Body of pancreas (tissue), 4 donors: Measurements from ENCODE around the gene IFNL1. TPM values are rescaled to one million over a fixed set of nuclear protein-coding genes. Genes with fewer than 3 reads are reported as not detected.
"Not testable (repeated sequence)": the region's sequence is repeated elsewhere in the genome, so short reads cannot be mapped to it uniquely, and the experiment has no call there.

Experiments
- ATAC-seq: fragments of 150-250 bp; one replicate; pipeline ENCODE4 v1.9.1; 2016
- DNase-seq, 4 donors: peaks; one replicate each; pipeline ENCODE4 v3.0.0-alpha.2; 2019
- H3K27ac ChIP-seq, 4 donors: fragments of 200-600 bp; sonication (generic); 1 replicate in 3 of 4; 2 replicates in 1 of 4; pipeline versions ENCODE4 v1.5.1 to v1.6.1; 2016 to 2019; ENCODE audit warnings: mild to moderate bottlenecking in 1 of 4, mixed read lengths in 1 of 4, moderate library complexity in 1 of 4
- H3K27me3 ChIP-seq, 2 donors: fragments of 200-600 bp; sonication (generic); one replicate each; pipeline ENCODE4 v1.6.0; 2016; ENCODE audit warnings: mild to moderate bottlenecking in 1 of 2
- H3K36me3 ChIP-seq, 2 donors: fragments of 200-600 bp; sonication (generic); replicated peaks in 1 of 2; 2 replicates each; pipeline ENCODE4 v1.5.1; 2016; ENCODE audit warnings: low read depth in 2 of 2; ENCODE audit not compliant: insufficient read depth in 1 of 2
- H3K4me1 ChIP-seq: fragments of 200-600 bp; sonication (generic); one replicate; pipeline ENCODE4 v1.6.0; 2016
- H3K4me3 ChIP-seq, 2 donors: fragments of 200-600 bp; sonication (generic); 1 replicate in 1 of 2; 2 replicates in 1 of 2; pipeline ENCODE4 v1.5.1; 2016 to 2019
- H3K9me3 ChIP-seq, 3 donors: fragments of 200-600 bp; sonication (generic); 1 replicate in 2 of 3; 2 replicates in 1 of 3; pipeline ENCODE4 v1.5.1; 2016
- POLR2A ChIP-seq, 3 donors: fragments of 450-650 bp; IDR thresholded peaks; one replicate each; pipeline ENCODE4 v1.6.1; 2016; ENCODE audit warnings: antibody characterized with exemption in 3 of 3, mild to moderate bottlenecking in 2 of 3
- WGBS, 2 donors: methylation state at CpG; one replicate each; pipeline ENCODE4 v1.1.5; 2017; 5-methylcytosine and 5-hydroxymethylcytosine counted together
- intact Hi-C: fragments of 100-400 bp; cut with DNase I; formaldehyde crosslinking; loops from one replicate; pipeline ENCODE4 v1.15.1; 2023
- total RNA-seq, 2 donors: library from RNA; depleted of rRNA; stranded (reverse); fragments of >200 nt; gene quantifications; one replicate each; pipeline ENCODE4 v1.1.0, GENCODE V29; 2016
- TF ChIP-seq, protein P1 (sequence below), 7 experiments: fragments of 450-650 bp in 4 of 7; fragments of 200-600 bp in 3 of 7; sonication (generic) in 3 of 7; IDR thresholded peaks; one replicate each; pipeline ENCODE4 v1.5.1; 2016 to 2019; ENCODE audit warnings: antibody characterized with exemption in 7 of 7

IFNL1 gene
- total RNA-seq, 2 donors from 2014 or later: not detected

DNA sequence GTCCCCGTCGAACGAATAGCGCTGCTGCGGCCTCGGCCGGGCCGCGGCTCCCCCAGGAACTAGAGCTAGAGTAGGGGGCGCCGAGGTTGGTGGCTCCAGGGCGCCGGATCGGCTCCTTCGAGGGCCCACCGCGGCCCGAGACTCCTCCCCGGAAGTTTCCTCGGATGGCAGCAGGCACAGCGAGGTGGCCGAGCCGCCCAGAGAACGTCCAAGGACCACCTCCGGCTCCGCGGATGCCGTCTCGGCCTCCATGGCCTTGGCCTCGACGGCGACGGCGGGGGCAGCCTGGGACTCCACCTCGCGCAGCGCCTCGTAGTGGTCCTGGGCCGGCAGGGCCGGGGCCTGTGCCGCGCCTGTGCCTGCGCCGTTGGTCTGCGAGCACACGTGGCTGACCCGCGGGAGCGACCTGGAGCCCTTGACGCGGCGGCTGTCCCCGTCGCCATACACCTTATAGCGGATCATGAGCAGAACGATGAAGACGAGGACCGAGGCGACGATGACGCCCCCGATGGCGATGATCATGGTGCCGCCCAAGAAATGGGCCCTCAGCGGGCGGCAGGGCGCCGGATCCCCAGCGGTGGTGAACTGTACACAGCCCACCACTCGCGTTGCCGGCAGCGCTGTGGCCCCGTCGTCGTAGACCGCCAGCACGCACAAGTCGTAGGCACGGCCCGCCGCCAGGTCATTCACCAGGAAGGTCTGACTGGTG, 11.8 kb downstream of the IFNL1 start:
- no peak for ATAC-seq
- no peak overlapping the region for H3K27ac ChIP-seq
- peaks cover 8% of the 10 kb centered on the region for H3K4me1 ChIP-seq
- intact Hi-C loops: no loop called here
- no peak overlapping the region for H3K4me3 ChIP-seq
- no peaks in the 10 kb centered on the region for H3K9me3 ChIP-seq
- DNase-seq: no peak
- H3K27me3 ChIP-seq: no peaks in the 10 kb centered on the region
- no peaks in the 10 kb centered on the region for H3K36me3 ChIP-seq
- WGBS, 2 donors: 57% methylated on average over 63 of the region's 82 CpGs; no CpG with 5 or more reads in 1 of the 2 donors
- no peak for TF ChIP-seq POLR2A (IDR thresholded peaks at IDR 0.05)
- TF ChIP-seq, protein P1, sequence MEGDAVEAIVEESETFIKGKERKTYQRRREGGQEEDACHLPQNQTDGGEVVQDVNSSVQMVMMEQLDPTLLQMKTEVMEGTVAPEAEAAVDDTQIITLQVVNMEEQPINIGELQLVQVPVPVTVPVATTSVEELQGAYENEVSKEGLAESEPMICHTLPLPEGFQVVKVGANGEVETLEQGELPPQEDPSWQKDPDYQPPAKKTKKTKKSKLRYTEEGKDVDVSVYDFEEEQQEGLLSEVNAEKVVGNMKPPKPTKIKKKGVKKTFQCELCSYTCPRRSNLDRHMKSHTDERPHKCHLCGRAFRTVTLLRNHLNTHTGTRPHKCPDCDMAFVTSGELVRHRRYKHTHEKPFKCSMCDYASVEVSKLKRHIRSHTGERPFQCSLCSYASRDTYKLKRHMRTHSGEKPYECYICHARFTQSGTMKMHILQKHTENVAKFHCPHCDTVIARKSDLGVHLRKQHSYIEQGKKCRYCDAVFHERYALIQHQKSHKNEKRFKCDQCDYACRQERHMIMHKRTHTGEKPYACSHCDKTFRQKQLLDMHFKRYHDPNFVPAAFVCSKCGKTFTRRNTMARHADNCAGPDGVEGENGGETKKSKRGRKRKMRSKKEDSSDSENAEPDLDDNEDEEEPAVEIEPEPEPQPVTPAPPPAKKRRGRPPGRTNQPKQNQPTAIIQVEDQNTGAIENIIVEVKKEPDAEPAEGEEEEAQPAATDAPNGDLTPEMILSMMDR (IDR thresholded peaks at IDR 0.05): no peak

- ATAC-seq: no peak
- intact Hi-C loops: no loop called here
- 61 to 79% methylated on average over 16 to 18 of the region's 18 CpGs for WGBS, 2 donors
Measured at GRCh38 chr19:39308531-39309304, 12.5 kb downstream of the IFNL1 start.

GRCh38 chr19:39309305-39309670, 13.1 kb downstream of the IFNL1 start:
- H3K4me3 ChIP-seq, ATAC-seq, DNase-seq, H3K4me1 ChIP-seq, H3K36me3 ChIP-seq, H3K9me3 ChIP-seq, H3K27ac ChIP-seq, H3K27me3 ChIP-seq, intact Hi-C loops: not testable (repeated sequence)
- WGBS, 2 donors: 90 to 92% methylated on average over 7 of the region's 7 CpGs

More at GRCh38 chr19:39308531-39309304, 12.5 kb downstream of the IFNL1 start:
- Histone ChIP-seq H3K4me1 (peaks cover 8% of the 10 kb centered on the region), H3K4me3 (no peak overlapping the region), H3K27ac (no peak overlapping the region), H3K27me3 (no peaks in the 10 kb centered on the region), H3K9me3 (no peaks in the 10 kb centered on the region), H3K36me3 (no peaks in the 10 kb centered on the region)
- DNase-seq: no peak
- TF ChIP-seq POLR2A (IDR thresholded peaks at IDR 0.05): no peak
- TF ChIP-seq, protein P1 (IDR thresholded peaks at IDR 0.05): no peak

DNA sequence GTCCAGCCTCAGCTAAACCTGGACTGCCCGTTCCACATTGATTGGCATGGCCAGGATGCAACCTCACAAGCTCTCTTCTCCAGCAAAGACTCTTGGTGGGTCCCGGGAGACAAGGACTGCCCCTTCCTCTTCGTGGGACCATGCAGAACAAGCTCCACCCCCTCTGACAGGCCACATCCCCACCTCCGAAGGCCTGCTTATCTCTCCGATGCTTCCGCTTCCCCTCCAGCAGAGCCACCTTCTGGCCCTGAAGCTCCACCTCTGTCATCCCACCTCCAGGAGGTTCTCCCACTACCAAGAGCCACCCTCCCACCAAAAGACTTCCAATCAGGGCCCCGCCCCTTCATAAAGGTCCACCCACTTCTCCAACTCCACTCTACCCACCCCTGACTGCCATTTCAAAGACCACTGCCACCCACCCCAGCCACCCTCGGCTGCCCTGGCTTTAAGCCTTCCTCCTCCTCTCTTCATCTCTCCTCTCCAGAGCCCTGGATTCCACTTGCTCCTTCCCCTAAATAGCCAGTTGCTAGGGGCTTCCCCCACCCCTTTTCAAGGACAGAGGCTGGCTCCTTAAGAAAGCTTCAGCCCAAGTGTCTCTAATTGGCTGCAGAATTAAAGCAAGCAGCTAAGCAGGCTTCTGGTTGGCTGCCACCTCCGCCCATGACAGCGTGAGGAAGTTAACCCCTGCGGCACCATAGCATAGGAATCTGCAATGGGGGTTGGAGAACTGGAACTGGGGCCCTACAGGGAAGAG, 14.5 kb downstream of the IFNL1 start:
- intact Hi-C loops: no loop called here
- no peaks in the 10 kb centered on the region for H3K9me3 ChIP-seq
- H3K27me3 ChIP-seq: no peaks in the 10 kb centered on the region
- ATAC-seq (no peak), DNase-seq (no peak)
- no peak for TF ChIP-seq POLR2A (IDR thresholded peaks at IDR 0.05)
- TF ChIP-seq, protein P1 (IDR thresholded peaks at IDR 0.05): no peak
- H3K36me3 ChIP-seq: no peaks in the 10 kb centered on the region
- peaks cover 8% of the 10 kb centered on the region for H3K4me1 ChIP-seq
- H3K4me3 ChIP-seq: no peak overlapping the region
- 65 to 78% methylated on average over 9 to 11 of the region's 11 CpGs for WGBS, 2 donors
- H3K27ac ChIP-seq: no peak overlapping the region
